Frontal cortex (tissue), 4 donors: ENCODE measurements around the gene NEURL1. TPM values are rescaled to one million over a fixed set of nuclear protein-coding genes. Genes with fewer than 3 reads are reported as not detected.

ENCODE experiments used
- DNase-seq, 2 donors: peaks; one replicate each; pipeline ENCODE4 v3.0.0; 2012; ENCODE audit warnings: low spot score in 2 of 2
- FAIRE-seq: peaks from 2 replicates; lab custom pipeline; 2012; peaks lifted over from hg19 to GRCh38; lab: Jason Lieb, UNC
- total RNA-seq: library from RNA; depleted of rRNA; stranded (reverse); fragments of >200 nt; gene quantifications from one replicate; pipeline ENCODE4 v1.2.3, GENCODE V29; 2014
- donor health status: control.
- donor health status: control.
- donor health status: control.

The NEURL1 gene
- total RNA-seq: 25.7 TPM

- peak; percentile 45 to 63 for DNase-seq
- FAIRE-seq: no peak
Observed at GRCh38 chr10:103493362-103493915, at the start of gene NEURL1. Gene NEURL1, plus strand, starts transcription at chr10:103493705. Its CDS starts 683 bp downstream, at chr10:103494388.

DNA sequence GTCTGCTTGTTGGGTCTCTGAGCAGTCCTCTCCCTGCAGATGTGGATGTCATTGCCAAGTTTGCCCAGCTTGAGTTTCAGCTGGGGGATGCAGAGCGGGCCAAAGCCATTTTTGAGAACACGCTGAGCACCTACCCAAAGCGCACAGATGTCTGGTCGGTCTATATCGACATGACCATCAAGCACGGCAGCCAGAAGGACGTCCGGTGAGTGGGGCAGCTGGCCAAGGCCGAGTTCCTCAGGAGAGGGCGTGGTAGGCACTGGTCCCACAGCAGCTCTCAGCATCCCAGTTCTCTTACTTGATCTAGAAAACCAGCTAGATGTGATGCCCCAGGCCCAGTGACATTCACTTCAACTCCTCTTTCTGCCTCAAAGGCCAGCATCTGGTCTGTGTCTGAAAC is 49.0 kb upstream of the NEURL1 start:
- FAIRE-seq (no peak), DNase-seq (no peak)

DNA sequence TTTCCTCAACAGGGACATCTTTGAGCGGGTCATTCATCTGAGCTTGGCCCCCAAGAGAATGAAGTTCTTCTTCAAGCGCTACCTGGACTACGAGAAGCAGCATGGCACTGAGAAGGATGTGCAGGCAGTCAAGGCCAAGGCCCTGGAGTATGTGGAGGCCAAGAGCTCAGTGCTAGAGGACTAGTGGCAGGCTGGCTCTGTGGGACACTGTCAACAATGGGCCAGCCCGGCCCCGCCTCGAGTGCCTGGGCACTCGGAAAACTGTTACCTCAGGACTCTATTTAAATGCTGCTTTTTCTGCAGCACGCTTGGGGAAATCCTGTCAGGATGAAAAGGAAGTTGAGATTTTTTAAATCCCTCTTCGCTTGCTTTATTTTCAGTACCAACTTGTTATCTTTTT is 48.1 kb upstream of the NEURL1 start:
- no peak for FAIRE-seq
- DNase-seq: no peak

- no peak for FAIRE-seq
- DNase-seq: peak in 1 of 2 donors; percentile 49
Observed at GRCh38 chr10:103445767-103446567, 47.5 kb upstream of the NEURL1 start.

DNA sequence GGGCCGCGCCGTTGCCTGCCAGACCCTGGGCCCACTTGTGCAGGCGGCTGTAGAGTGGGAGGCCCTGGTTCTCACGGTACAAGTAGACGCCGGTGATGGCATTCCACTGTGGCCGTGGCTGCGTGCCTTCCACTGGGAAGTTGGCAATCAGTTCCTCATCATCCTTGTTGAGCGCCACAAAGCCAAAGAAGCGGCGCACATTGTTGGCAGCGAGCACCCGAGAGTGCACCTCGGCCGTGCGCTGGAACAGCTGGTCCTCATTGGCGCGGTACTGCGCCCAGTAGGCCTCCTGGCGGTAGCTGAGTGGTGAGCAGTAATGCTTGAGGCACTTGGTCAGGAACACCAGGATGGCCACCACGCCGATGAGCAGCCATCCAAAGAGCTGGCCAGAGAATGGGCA is 46.3 kb upstream of the NEURL1 start:
- FAIRE-seq (no peak), DNase-seq (no peak)

DNA sequence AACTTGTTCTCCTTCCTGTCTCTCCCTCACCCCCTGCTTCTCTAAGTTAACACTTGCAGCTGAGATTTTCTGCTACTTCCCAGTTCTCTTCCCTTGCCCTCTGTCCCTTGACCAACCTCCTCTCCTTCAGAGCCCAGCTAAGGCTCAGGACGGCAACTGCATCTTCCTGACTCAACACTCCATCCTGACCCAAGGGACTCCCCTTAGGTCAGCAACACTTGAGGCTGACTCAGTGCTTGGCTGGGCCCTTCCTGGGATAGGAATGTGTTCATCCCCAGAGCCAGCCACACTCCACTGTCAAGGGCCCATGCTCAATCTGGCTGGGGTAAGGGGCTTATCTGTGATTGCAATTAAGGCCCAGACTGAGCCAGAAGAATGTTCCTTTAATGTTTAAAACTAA is 44.8 kb upstream of the NEURL1 start:
- DNase-seq: no peak
- no peak for FAIRE-seq

DNA sequence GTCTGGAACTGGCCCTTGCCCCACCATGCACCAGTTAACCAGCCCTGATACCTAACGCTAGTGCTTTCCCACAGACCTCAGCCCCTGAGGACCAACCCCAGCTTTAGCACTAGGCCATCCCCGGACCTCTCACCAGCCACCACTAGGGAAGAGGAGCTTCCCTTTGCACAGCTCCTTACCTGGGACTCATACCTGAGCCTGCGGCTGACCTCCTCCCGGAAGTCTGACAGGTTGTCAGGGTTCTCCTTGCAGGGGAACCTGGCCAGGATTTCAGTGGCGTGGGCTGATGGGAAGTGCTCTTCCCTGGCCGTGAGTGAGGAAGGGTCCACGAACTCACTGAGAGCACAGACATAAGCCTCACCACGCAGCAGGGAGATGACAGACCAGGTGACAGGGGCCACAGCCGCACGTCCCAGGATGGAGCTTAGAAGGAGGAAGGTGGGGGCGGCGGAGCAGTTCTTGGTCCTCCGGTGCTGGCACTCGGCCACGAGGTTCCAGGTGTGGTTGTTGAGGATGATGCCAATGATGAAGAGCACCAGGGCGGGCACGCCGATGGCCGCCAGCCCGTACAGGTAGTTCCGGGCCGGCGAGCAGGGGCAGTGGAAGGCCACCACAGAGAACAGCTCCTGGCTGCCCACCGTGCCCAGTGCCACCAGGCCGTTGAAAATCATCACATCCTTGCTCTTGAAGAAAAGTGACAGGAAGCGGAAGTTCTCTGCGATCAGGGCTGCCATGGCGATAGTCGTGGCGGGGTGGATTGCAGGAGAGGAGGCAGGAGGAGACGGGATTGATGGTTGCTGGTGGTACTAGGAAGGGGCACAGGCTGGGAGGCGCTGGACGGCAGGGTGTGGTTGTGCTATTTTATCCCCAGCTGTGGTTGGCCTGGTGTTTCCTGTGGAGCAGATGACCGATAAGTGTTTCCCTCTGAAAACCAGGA is 44.0 kb upstream of the NEURL1 start:
- FAIRE-seq (no peak), DNase-seq (no peak)

GRCh38 chr10:103450201-103450695 is 43.3 kb upstream of the NEURL1 start:
- DNase-seq: no peak
- FAIRE-seq: no peak

DNA sequence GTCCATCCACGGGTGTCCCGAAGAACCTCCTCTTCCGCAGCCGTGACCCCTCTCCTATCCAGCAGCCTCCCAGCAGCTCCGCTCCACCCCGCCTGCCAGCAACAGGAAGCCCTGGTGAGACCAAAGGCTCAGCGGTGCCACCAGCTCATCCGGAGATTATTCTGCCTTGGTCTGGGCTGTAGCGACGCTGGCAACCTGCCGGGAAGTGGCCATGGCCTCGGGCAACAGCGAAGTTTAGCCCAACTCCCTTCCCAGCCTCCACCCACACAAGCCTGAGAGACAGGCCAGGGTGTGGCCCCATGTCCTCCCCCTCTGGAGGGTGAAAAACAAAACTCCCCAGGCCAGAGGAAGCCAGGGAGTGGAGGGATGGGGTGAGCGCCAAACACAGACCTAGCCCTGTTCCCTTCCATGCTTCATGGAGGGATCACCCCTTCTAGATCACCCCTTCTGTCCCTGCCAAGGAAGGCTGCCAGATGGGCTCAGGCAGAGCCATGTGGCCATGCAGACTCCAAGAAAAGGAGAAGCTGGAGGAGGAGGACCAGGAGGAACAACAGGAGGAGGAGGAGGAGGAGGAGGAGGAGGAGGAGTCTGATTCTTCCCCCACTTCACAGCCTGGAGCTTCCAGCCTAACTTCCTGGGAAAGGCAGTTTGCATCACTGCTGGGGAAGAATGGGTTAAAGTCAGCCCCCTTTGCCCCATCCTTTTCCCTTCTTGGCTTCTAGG is 42.3 kb upstream of the NEURL1 start:
- DNase-seq (peak in 1 of 2 donors; percentile 65), FAIRE-seq (no peak)

DNA sequence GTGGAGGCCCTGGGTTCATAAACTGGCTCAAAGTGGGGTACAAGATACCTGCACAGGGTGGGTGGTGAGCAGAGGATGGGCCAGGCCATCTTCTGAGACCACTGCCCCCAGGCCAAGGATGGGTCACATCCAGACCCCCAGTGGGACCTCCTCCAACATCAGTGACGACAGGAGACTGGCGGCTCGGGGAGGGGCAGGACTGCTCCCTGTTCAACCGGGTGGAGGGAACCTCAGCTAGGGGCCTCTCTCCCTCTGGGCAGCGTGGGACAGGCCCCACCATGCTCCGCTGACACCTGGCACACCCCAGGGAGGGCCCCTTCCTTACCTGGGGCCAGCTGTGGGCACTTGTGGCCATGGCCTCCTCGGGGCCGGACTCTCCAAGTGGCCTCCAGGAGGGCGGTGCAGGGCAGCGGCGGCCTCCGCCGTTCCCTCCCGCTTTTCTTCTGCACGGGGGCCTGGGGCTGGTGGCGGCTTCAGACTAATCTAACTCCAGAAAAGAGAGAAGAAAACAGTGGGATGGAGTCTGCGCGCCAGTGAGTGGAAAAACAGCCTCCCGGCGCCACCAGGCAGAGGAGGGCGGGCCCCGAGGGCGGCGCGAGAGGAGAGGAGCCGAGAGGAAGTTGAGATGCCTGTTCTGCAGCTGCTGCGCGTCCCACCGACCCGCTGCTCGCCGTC is 41.5 kb upstream of the NEURL1 start, which contains the start of gene CALHM2:
TSS of gene CALHM2 (minus strand) at position 540 of the 675 bp plus-strand sequence. CDS start 2,429 bp downstream, outside the sequence.
- DNase-seq (peak; percentile 70 to 76), FAIRE-seq (no peak)

GRCh38 chr10:103452506-103453230 is 40.8 kb upstream of the NEURL1 start:
- DNase-seq (no peak), FAIRE-seq (no peak)

DNA sequence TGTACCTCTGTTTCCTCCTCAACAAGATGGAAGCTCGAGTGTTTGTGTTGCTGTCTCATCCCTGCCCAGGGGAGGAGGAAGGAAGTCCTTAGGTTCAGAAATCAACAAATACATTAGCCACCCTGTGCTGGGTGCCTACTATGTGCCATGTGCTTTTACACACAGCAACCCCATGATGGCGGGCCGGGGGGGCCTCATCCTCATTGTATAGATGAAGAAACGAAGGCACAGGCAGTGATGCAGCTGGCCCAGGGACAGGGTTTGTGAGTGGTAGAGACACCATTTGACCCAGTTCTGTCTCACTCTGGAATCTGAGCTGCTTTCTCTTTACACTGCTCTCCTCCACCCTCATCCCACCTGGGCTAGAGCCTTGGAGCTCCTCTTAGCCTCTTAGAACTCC is 39.5 kb upstream of the NEURL1 start:
- DNase-seq: no peak
- no peak for FAIRE-seq

- FAIRE-seq (no peak), DNase-seq (no peak)
Observed at GRCh38 chr10:103455235-103455634, 38.3 kb upstream of the NEURL1 start.

DNA sequence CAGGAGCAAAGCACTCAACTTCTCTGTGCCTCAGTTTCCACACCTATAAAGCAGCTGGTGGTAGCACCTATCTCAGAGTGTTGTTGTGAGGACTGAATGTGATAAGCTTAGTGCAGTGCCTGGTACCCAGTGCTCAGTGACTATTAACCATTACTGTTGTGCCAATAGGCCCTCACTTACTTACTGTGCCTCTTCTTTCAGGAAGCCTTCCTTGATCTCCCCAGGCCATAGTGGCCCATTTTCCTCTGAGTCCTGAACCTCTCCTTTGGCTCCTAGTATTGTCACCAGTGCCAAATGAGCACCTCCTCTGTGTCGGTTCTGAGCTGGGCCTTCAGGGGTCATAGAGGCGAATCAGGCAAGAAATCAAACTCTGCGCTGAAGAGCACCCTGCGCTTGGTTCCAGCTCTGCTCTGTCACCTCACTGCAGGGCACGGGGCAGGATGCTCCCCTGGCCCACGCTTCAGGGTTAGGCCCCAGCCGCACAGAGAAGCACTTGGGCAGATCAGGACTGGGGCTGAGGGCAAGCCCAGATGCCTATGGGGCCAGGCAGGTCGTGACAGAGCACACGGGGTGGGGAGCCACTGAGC is 37.3 kb upstream of the NEURL1 start:
- FAIRE-seq: no peak

GRCh38 chr10:103457176-103457712 is 36.3 kb upstream of the NEURL1 start:
- no peak for DNase-seq
- FAIRE-seq: no peak

More for the DNA sequence above, 37.3 kb upstream of the NEURL1 start:
- DNase-seq: no peak

- no peak for DNase-seq
- no peak for FAIRE-seq
Observed at GRCh38 chr10:103457896-103458583, 35.5 kb upstream of the NEURL1 start.

DNA sequence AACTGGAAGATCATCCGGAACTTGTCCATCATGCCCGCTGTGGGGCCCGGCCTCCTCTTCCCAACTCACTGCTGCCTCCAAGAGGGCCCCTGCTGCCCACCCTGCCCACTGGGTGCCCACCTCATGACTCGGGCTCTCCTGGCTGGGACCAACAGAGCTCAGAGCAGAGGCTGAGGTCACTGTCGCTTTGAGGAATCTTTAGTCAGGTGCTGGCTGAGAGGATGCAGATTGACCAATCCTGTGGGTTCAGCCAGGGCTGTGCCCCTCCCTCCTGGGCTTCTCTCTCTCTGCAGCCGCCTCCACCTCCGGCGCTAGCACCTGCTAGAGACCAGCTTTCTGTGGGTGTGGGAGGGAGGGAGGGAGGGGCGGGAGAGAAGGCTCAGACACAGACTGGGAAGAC is 34.8 kb upstream of the NEURL1 start, which contains the start of gene CALHM1:
TSS of gene CALHM1 (minus strand) at position 181 of the 400 bp plus-strand sequence. CDS start at position 32, 149 bp downstream.
- no peak for FAIRE-seq
- DNase-seq: peak in 1 of 2 donors; percentile 63
